ENCODE measurements around the gene IFI27L2. TPM values are rescaled to one million over a fixed set of nuclear protein-coding genes. Genes with fewer than 3 reads are reported as not detected.
A peak's percentile ranks its signal among the peaks of the same experiment; 100 is the strongest.

IFI27L2 gene
- total and polyA plus RNA-seq, 2 experiments from 2014 or later: 91.5 to 95.1 TPM

DNA sequence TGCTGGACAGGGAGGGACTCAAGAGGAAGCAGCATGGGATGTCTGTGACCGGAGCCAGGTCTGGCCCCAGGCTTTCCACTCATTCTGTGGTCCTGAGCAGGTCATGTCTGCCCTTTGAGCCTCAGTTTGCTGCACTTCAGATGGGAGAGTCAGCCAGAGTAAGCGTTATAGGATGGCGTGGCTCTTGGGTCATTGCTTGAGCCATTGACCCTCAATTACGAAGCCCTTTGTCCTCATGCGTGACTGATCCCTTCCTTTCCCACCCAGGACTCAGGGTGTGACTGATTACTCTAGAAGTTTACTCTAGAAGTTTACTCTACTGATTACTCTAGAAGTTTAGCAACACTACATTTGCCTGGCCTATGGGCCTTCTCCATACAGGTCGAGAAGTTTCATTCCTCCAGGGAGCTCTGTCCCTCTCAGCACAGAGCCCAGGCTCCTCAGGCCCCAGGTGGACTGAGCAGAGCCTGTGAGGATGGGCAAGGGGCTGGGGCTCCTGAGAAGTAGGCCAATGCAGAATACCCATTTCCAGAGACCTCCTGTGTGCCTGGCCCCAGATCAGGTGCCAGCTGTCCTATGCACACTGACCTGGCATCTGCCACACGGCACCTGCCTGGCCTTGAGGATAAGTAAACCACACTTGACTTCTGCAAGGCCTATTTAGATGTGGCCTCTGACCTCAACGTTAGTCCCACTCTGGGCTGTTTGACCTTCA lies 26.5 kb downstream of the IFI27L2 start:
- Histone ChIP-seq H3K79me2 (no peaks in the 10 kb centered on the region), H3K4me1 (ENCODE audit: insufficient read depth) (peaks cover 6% of the 10 kb centered on the region), H2AFZ (no peak overlapping the region), H3K27me3 (no peaks in the 10 kb centered on the region), H3K36me3 (replicated peaks; ENCODE audit: insufficient read depth, low read depth) (no peaks in the 10 kb centered on the region), H3K4me2 (no peak overlapping the region), H3K4me3 (no peak overlapping the region), H3K27ac (peak overlapping the region; percentile 81), H3K9me2 (replicated peaks; ENCODE audit: insufficient read depth) (no peaks in the 10 kb centered on the region), H4K20me1 (ENCODE audit: insufficient read depth, poor library complexity, severe bottlenecking) (no peaks in the 10 kb centered on the region), H3K9me3 (ENCODE audit: low read depth) (no peaks in the 10 kb centered on the region)
- peak; percentile 40 for DNase-seq (ENCODE audit: low spot score)
- TF ChIP-seq EZH2 (IDR thresholded peaks at IDR 0.05; ENCODE audit: borderline replicate concordance) (no peak), EZH2phosphoT487 (IDR thresholded peaks at IDR 0.05; ENCODE audit: low read depth, severe bottlenecking, unreplicated experiment) (no peak), CTCF (IDR thresholded peaks at IDR 0.05; ENCODE audit: poor library complexity) (no peak)
- 78% methylated on average over 8 of the region's 8 CpGs for WGBS (ENCODE audit: low lambda C conversion rate, missing lambda C conversion rate)

DNA sequence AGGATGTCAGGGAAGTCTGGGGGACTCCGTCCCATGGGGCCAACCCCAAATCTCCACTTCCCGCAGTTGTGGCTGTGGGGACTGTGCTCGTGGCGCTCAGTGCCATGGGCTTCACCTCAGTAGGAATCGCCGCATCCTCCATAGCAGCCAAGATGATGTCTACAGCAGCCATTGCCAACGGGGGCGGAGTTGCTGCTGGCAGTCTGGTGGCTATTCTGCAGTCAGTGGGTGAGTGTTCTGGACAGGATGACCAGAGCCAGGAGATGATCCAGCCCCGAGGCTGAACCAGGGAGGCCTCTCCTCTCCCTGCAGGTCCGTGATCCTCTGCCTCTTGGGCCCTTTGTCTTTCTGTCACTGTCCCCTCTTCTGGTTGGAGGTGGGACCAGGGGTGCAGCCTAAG lies 27.7 kb downstream of the IFI27L2 start:
- Histone ChIP-seq H3K79me2 (no peaks in the 10 kb centered on the region), H3K4me1 (ENCODE audit: insufficient read depth) (peaks cover 6% of the 10 kb centered on the region), H3K36me3 (replicated peaks; ENCODE audit: insufficient read depth, low read depth) (no peaks in the 10 kb centered on the region), H4K20me1 (ENCODE audit: insufficient read depth, poor library complexity, severe bottlenecking) (no peaks in the 10 kb centered on the region), H3K9me2 (replicated peaks; ENCODE audit: insufficient read depth) (no peaks in the 10 kb centered on the region), H2AFZ (no peak overlapping the region), H3K9me3 (ENCODE audit: low read depth) (no peaks in the 10 kb centered on the region), H3K27me3 (no peaks in the 10 kb centered on the region), H3K4me2 (no peak overlapping the region), H3K27ac (no peak overlapping the region), H3K4me3 (no peak overlapping the region)
- DNase-seq (ENCODE audit: low spot score): no peak
- WGBS (ENCODE audit: low lambda C conversion rate, missing lambda C conversion rate): 94% methylated on average over 10 of the region's 10 CpGs
- no peak for TF ChIP-seq EZH2 (IDR thresholded peaks at IDR 0.05; ENCODE audit: borderline replicate concordance)
- no peak for TF ChIP-seq EZH2phosphoT487 (IDR thresholded peaks at IDR 0.05; ENCODE audit: low read depth, severe bottlenecking, unreplicated experiment)
- no peak for TF ChIP-seq CTCF (IDR thresholded peaks at IDR 0.05; ENCODE audit: poor library complexity)

- Histone ChIP-seq H2AFZ (no peak overlapping the region), H3K4me2 (no peak overlapping the region), H3K9me2 (replicated peaks; ENCODE audit: insufficient read depth) (no peaks in the 10 kb centered on the region), H3K27me3 (no peaks in the 10 kb centered on the region), H3K4me3 (no peak overlapping the region), H3K4me1 (ENCODE audit: insufficient read depth) (peaks cover 6% of the 10 kb centered on the region), H3K79me2 (no peaks in the 10 kb centered on the region), H3K36me3 (replicated peaks; ENCODE audit: insufficient read depth, low read depth) (no peaks in the 10 kb centered on the region), H4K20me1 (ENCODE audit: insufficient read depth, poor library complexity, severe bottlenecking) (no peaks in the 10 kb centered on the region), H3K9me3 (ENCODE audit: low read depth) (no peaks in the 10 kb centered on the region), H3K27ac (peak overlapping the region; percentile 27)
- TF ChIP-seq EZH2 (IDR thresholded peaks at IDR 0.05; ENCODE audit: borderline replicate concordance): no peak
- TF ChIP-seq CTCF (IDR thresholded peaks at IDR 0.05; ENCODE audit: poor library complexity): no peak
- TF ChIP-seq EZH2phosphoT487 (IDR thresholded peaks at IDR 0.05; ENCODE audit: low read depth, severe bottlenecking, unreplicated experiment): no peak
- 61% methylated on average over 4 of the region's 4 CpGs for WGBS (ENCODE audit: low lambda C conversion rate, missing lambda C conversion rate)
- DNase-seq (ENCODE audit: low spot score): peak; percentile 51
These were observed 28.6 kb downstream of the IFI27L2 start for GRCh38 chr14:94100847-94101246.
